GM12801 (cell line): ENCODE measurements around the gene CDH13.

Experiments
- CTCF ChIP-seq: IDR thresholded peaks from one replicate; pipeline ENCODE4 v1.5.1; 2011; ENCODE audit warnings: control low read depth; ENCODE audit not compliant: insufficient read length; ENCODE audit errors: extremely low read depth

CDH13 gene

DNA sequence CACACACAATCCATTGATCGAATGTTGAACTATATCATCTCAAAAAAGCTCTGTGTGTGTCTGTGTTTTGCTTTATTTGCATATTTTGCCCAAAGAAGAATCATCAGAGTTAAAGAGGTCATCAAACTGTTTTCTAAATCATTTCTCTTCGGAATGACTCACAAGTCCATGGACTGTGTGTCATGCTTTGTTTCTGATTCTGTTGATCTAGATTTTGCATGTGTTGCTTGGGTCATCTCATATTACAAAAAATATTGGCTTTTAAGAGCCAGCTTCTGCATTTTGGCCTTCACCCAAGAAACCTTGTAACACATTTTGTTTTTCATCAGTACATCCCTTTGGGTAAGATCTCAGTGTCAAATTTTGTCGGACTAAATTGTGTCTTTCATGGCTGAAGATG is 709.8 kb downstream of the CDH13 start:
- no peak for TF ChIP-seq CTCF

DNA sequence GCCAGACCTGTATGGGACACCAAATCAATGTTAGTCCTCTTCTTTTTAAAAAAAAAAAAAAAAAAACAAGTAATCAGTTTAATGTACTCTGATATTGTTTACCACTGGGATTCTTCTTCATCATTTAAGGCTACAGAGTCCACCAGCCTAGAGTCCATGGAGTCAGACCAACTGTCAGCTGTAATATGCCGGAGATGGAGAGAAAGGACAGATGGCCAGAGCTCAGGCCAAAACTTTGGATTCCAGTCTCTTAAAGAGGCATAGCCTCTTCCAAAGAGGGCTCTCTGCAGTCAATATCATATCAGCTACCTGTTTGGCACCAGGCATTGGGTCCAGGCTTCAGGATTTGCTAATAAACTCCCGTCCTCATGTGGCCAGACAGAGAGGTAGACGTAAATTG is 711.4 kb downstream of the CDH13 start:
- TF ChIP-seq CTCF, result no peak

- TF ChIP-seq CTCF, result no peak
Measured at GRCh38 chr16:83338941-83339340, 712.2 kb downstream of the CDH13 start.

- TF ChIP-seq CTCF, result no peak
Measured at GRCh38 chr16:83343935-83344366, 717.2 kb downstream of the CDH13 start.

GRCh38 chr16:83345846-83346640 is 719.3 kb downstream of the CDH13 start:
- TF ChIP-seq CTCF, result no peak

DNA sequence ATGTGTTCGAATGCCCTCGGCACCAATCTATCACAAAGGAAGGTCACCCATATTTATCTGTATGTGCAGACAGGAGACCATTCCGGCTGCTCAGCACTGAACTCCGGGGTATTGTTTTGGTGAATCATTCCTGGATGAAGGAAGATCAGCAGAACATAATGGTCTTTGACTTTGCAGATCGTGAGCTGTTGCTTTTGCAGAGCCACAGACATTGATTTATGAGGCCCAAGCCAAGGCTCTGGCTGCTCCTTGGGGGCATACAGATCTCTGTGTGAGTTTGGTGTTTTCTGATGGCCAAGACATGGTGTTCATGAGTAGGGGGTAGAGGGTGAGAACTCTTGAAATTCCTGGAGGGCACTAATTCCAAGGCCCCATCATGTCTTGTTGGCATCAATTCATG is 722.2 kb downstream of the CDH13 start:
- no peak for TF ChIP-seq CTCF

DNA sequence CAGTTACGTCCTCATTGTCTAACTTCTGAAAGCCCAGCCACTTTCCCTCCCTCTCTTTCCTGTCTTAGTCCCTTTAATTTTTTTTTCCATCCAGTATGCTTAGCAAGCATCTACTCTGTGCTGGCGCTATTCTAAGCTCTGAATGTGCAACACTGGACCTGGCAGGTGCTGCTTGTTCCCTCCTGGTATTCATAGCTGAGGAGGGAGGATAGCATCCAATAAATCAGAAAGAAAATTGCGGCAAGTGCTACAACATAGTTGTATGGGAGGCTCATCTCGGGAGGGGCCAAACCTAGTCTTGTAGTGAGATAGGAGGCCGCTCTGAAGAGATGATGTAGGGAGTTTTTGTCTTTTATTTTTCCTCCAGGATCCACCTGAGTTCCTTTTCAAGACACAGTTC is 723.7 kb downstream of the CDH13 start:
- no peak for TF ChIP-seq CTCF

- no peak for TF ChIP-seq CTCF
Measured at GRCh38 chr16:83351846-83352245, 725.1 kb downstream of the CDH13 start.
